Activated CD8-positive, alpha-beta memory T cell treated with anti-CD3 and anti-CD28 coated beads, Interleukin-2, amount 50 U/mL, for 48 hours (primary cell): ENCODE data around the gene ZNF697.
"Not testable (repeated sequence)": the region's sequence is repeated elsewhere in the genome, so short reads cannot be mapped to it uniquely, and the experiment has no call there.

Experiments
- DNase-seq: peaks from one replicate; pipeline ENCODE4 v3.0.0-alpha.2; 2020

Gene ZNF697

DNA sequence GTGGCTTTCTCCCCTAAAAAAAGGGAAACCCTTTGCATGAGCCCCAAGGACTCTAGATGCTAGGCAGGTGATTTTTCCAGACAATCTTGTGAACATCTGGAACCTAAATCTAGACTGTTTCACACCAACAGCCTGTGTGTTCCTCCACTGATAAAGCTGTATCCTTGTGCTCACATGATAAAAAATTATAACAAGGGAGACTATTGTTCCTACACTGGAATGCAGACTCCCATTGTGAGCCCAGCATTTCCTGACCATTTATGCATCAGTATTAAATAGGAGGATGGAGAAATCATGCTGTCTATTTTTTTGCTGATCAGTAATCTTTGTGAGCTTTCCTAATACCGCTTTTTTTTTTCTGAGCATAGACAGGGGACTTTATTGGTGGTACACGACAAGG lies 52.5 kb downstream of the ZNF697 start:
- no peak for DNase-seq

- no peak for DNase-seq
These were observed 52.9 kb downstream of the ZNF697 start for GRCh38 chr1:119595168-119595567.

DNA sequence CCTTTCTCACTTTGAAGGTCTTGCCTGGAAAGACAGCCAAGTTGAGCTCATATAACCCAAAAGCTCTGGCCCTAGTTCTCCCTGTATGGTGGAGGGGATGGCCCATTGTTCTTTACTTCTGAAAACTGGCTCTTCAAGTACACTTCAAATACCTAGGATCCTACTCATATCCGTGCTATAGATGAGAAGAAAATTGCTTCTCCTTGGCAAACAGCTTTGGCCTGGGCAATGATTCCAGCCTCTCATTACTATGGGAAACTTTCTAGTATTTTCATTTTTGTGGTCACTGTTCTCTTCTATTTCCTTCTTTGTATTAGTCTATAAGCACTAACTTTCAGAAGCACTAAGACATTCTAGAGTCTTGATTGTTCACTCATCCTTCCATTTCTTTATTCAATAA lies 53.7 kb downstream of the ZNF697 start:
- no peak for DNase-seq

GRCh38 chr1:119593805-119594204 lies 54.3 kb downstream of the ZNF697 start:
- no peak for DNase-seq

- DNase-seq, result no peak
These were observed 57.7 kb downstream of the ZNF697 start for GRCh38 chr1:119590393-119590792.

- no peak for DNase-seq
These were observed 59.4 kb downstream of the ZNF697 start for GRCh38 chr1:119588621-119589020.

DNA sequence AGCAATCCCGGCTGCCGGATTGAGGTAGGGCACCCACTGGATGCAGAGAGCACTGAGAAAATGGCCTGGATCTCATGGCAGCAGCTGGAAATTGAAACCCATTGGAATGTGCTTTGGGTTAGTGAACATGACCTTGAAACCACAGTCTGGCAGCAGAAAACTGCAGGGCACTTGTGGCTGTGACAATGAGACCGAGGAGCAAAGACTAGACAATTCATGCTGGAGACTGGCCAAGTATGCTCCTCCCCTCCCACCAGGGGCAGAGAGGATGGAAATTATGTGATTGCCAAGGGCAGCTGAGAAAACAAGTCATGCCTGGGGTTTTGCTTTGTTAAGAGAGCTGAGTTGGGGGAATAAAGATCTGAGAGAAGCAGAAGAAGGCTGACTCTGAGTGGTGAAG lies 60.7 kb downstream of the ZNF697 start:
- DNase-seq, result no peak

GRCh38 chr1:119585801-119586200 lies 62.3 kb downstream of the ZNF697 start:
- DNase-seq, result not testable (repeated sequence)

DNA sequence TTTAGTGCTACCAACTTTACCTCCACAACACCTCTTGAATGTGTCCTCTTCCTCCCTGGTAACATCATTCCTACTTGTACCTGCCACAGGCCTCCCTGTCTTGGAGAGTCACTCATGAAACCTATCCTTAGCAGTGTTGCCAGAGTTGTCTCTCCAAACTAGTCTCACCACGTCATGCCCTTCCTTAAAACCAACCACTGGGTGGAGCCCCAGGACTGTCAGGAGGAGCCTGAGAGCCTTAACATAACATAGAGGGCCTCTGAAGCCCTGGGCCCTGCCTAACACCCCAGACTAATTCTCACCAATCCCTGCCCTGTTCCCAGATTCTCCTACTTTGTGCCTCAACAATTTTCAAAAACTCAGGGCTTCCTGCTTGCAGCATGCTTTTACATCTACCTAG lies 65.3 kb downstream of the ZNF697 start:
- no peak for DNase-seq

- DNase-seq, result not testable (repeated sequence)
These were observed 67.0 kb downstream of the ZNF697 start for GRCh38 chr1:119581076-119581475.

GRCh38 chr1:119573886-119574285 lies 74.2 kb downstream of the ZNF697 start:
- DNase-seq, result no peak

- DNase-seq, result not testable (repeated sequence)
These were observed 78.0 kb downstream of the ZNF697 start for GRCh38 chr1:119569930-119570622.
